SK-N-SH (cell line): Measurements from ENCODE around the gene PRR12.

Experiments used
- CTCF ChIP-seq: fragments of 200-600 bp; sonication (generic); IDR thresholded peaks from 2 replicates; pipeline ENCODE4 v1.6.1; 2017; ENCODE audit warnings: antibody characterized with exemption, mild to moderate bottlenecking, moderate library complexity
- ELF1 ChIP-seq: IDR thresholded peaks from 2 replicates; pipeline ENCODE4 v1.4.0; 2012
- EP300 ChIP-seq, 2 experiments: IDR thresholded peaks; 2 replicates each; pipeline versions ENCODE4 v1.4.0 to v1.6.1; 2012; ENCODE audit warnings: borderline replicate concordance in 1 of 2, low read depth in 1 of 2, low read length in 1 of 2
- EZH2phosphoT487 ChIP-seq: fragments of 200-600 bp; sonication (generic); IDR thresholded peaks from 2 replicates; pipeline ENCODE4 v1.6.1; 2017; ENCODE audit warnings: low read depth, mixed run types, mild to moderate bottlenecking, antibody characterized with exemption, moderate library complexity, borderline replicate concordance
- MAX ChIP-seq: IDR thresholded peaks from 2 replicates; pipeline ENCODE4 v1.4.0; 2012; ENCODE audit warnings: low read depth
- MXI1 ChIP-seq: IDR thresholded peaks from 2 replicates; pipeline ENCODE4 v1.6.1; 2012; ENCODE audit warnings: mild to moderate bottlenecking, low read depth, low read length, improper control_type of control experiment
- RAD21 ChIP-seq: IDR thresholded peaks from 2 replicates; pipeline ENCODE4 v1.6.1; 2012; ENCODE audit warnings: mild to moderate bottlenecking, low read length
- REST ChIP-seq: IDR thresholded peaks from 2 replicates; pipeline ENCODE4 v1.6.1; 2012; ENCODE audit warnings: mild to moderate bottlenecking, low read depth, low read length, moderate library complexity
- TAF1 ChIP-seq: IDR thresholded peaks from 2 replicates; pipeline ENCODE4 v1.6.1; 2012; ENCODE audit warnings: low read depth, mild to moderate bottlenecking, low read length, moderate library complexity, borderline replicate concordance
- TEAD4 ChIP-seq: IDR thresholded peaks from 2 replicates; pipeline ENCODE4 v1.4.0; 2012; ENCODE audit warnings: mild to moderate bottlenecking, borderline replicate concordance; ENCODE audit not compliant: insufficient read depth
- ZBTB33 ChIP-seq: IDR thresholded peaks from 2 replicates; pipeline ENCODE4 v1.4.0; 2012; ENCODE audit warnings: low read depth, borderline replicate concordance

- TF ChIP-seq CTCF (no peak), RAD21 (no peak), MXI1 (no peak), REST (no peak), EP300 (IDR thresholded peaks at IDR 0.05; ENCODE audit: borderline replicate concordance in 1 of 2, low read depth in 1 of 2, low read length in 1 of 2) (no peak), ZBTB33 (no peak), ELF1 (no peak), EZH2phosphoT487 (no peak), TAF1 (no peak), MAX (no peak), TEAD4 (no peak)
Observed at GRCh38 chr19:49636233-49636932, 45.4 kb downstream of the PRR12 start.
